H9 (cell line): ENCODE measurements around the gene LDB1. TPM values are rescaled to one million over a fixed set of nuclear protein-coding genes. Genes with fewer than 3 reads are reported as not detected.

Source experiments
- DNase-seq: peaks from one replicate; pipeline ENCODE4 v3.0.0-alpha.2; 2017
- H2AFZ ChIP-seq: one replicate; pipeline ENCODE4 v1.6.1; 2013; ENCODE audit warnings: mild to moderate bottlenecking, low read length, control low read depth, moderate library complexity
- H2AK5ac ChIP-seq: 2 replicates; pipeline ENCODE4 v1.6.1; 2013; ENCODE audit warnings: low read length, control low read depth, mixed read lengths; ENCODE audit not compliant: insufficient read length
- H2BK120ac ChIP-seq: one replicate; pipeline ENCODE4 v1.6.1; 2013; ENCODE audit warnings: low read depth, mild to moderate bottlenecking, low read length, control low read depth, inconsistent platforms; ENCODE audit not compliant: poor library complexity, severe bottlenecking
- H2BK12ac ChIP-seq: 2 replicates; pipeline ENCODE4 v1.6.1; 2013; ENCODE audit warnings: low read length, control low read depth, mixed read lengths, low read depth; ENCODE audit not compliant: insufficient read length
- H2BK15ac ChIP-seq: 2 replicates; pipeline ENCODE4 v1.6.1; 2013; ENCODE audit warnings: low read depth, low read length, control low read depth
- H2BK20ac ChIP-seq: one replicate; pipeline ENCODE4 v1.6.1; 2013; ENCODE audit warnings: low read depth, mild to moderate bottlenecking, low read length, control low read depth, inconsistent platforms; ENCODE audit not compliant: poor library complexity, severe bottlenecking
- H2BK5ac ChIP-seq: 2 replicates; pipeline ENCODE4 v1.6.1; 2013; ENCODE audit warnings: low read length, control low read depth, mixed read lengths; ENCODE audit not compliant: insufficient read length
- H3K14ac ChIP-seq: 2 replicates; pipeline ENCODE4 v1.6.1; 2013; ENCODE audit warnings: low read length, control low read depth; ENCODE audit not compliant: insufficient read depth
- H3K18ac ChIP-seq: 2 replicates; pipeline ENCODE4 v1.6.1; 2013; ENCODE audit warnings: low read depth, mild to moderate bottlenecking, mixed read lengths, low read length, control low read depth; ENCODE audit not compliant: insufficient read length
- H3K23ac ChIP-seq: 2 replicates; pipeline ENCODE4 v1.6.1; 2013; ENCODE audit warnings: low read length, control low read depth, mixed read lengths, low read depth; ENCODE audit not compliant: insufficient read length
- H3K23me2 ChIP-seq: 2 replicates; pipeline ENCODE4 v1.6.1; 2013; ENCODE audit warnings: low read depth, mild to moderate bottlenecking, mixed read lengths, low read length, control low read depth; ENCODE audit not compliant: insufficient read length, poor library complexity, severe bottlenecking
- H3K27ac ChIP-seq: 2 replicates; pipeline ENCODE4 v1.5.1; 2013; ENCODE audit warnings: low read length, control low read depth, mixed read lengths, low read depth; ENCODE audit not compliant: insufficient read length
- H3K27me3 ChIP-seq: 2 replicates; pipeline ENCODE4 v1.6.1; 2013; ENCODE audit warnings: low read length, control low read depth, inconsistent platforms; ENCODE audit not compliant: insufficient read depth
- H3K4ac ChIP-seq: 2 replicates; pipeline ENCODE4 v1.6.1; 2013; ENCODE audit warnings: low read depth, mild to moderate bottlenecking, control low read depth, inconsistent platforms, low read length, moderate library complexity
- H3K4me1 ChIP-seq: 2 replicates; pipeline ENCODE4 v1.6.1; 2013; ENCODE audit warnings: low read length, control low read depth, inconsistent platforms; ENCODE audit not compliant: insufficient read depth
- H3K4me2 ChIP-seq: 2 replicates; pipeline ENCODE4 v1.6.1; 2013; ENCODE audit warnings: low read length, control low read depth, mixed read lengths; ENCODE audit not compliant: insufficient read length, insufficient read depth
- H3K56ac ChIP-seq: 2 replicates; pipeline ENCODE4 v1.6.1; 2013; ENCODE audit warnings: low read depth, mild to moderate bottlenecking, mixed read lengths, low read length, control low read depth; ENCODE audit not compliant: insufficient read length
- H3K79me1 ChIP-seq: 2 replicates; pipeline ENCODE4 v1.6.1; 2013; ENCODE audit warnings: low read depth, mild to moderate bottlenecking, moderate library complexity, low read length, control low read depth, inconsistent platforms; ENCODE audit not compliant: insufficient read depth, poor library complexity, severe bottlenecking
- H3K79me2 ChIP-seq: 2 replicates; pipeline ENCODE4 v1.6.1; 2013; ENCODE audit warnings: low read length, control low read depth, inconsistent platforms; ENCODE audit not compliant: insufficient read depth
- H3K9ac ChIP-seq: 2 replicates; pipeline ENCODE4 v1.6.1; 2013; ENCODE audit warnings: low read length, control low read depth, mixed read lengths; ENCODE audit not compliant: insufficient read length; ENCODE audit errors: extremely low read depth
- H3K9me3 ChIP-seq: one replicate; pipeline ENCODE4 v1.6.1; 2013; ENCODE audit warnings: low read depth, low read length, inconsistent platforms; ENCODE audit not compliant: control insufficient read depth
- H3T11ph ChIP-seq: one replicate; pipeline ENCODE4 v1.6.1; 2013; ENCODE audit warnings: mild to moderate bottlenecking, low read length, control low read depth, inconsistent platforms
- H4K20me1 ChIP-seq: one replicate; pipeline ENCODE4 v1.6.1; 2013; ENCODE audit not compliant: control insufficient read depth, insufficient read length, insufficient read depth
- H4K5ac ChIP-seq: 2 replicates; pipeline ENCODE4 v1.6.1; 2013; ENCODE audit warnings: low read depth, mild to moderate bottlenecking, mixed read lengths, low read length, control low read depth; ENCODE audit not compliant: insufficient read length
- H4K8ac ChIP-seq: replicated peaks from 2 replicates; pipeline ENCODE4 v1.6.1; 2013; ENCODE audit warnings: low read length, control low read depth, mixed read lengths, low read depth; ENCODE audit not compliant: insufficient read length
- H4K91ac ChIP-seq: 2 replicates; pipeline ENCODE4 v1.6.1; 2013; ENCODE audit warnings: low read depth, mild to moderate bottlenecking, moderate library complexity, mixed read lengths, low read length, control low read depth; ENCODE audit not compliant: insufficient read length
- H3K27ac Mint-ChIP-seq, 3 experiments: 2 replicates in 2 of 3; 3 replicates in 1 of 3; pipeline ENCODE4 v1.8.0; 2020 to 2021; ENCODE audit warnings: mixed read lengths in 3 of 3, mild to moderate bottlenecking in 1 of 3, moderate library complexity in 1 of 3
- H3K27me3 Mint-ChIP-seq: 2 replicates; pipeline ENCODE4 v1.8.0; 2021; ENCODE audit warnings: low read depth, mild to moderate bottlenecking, moderate library complexity, mixed read lengths
- H3K36me3 Mint-ChIP-seq, 3 experiments: 2 replicates in 2 of 3; 3 replicates in 1 of 3; pipeline ENCODE4 v1.8.0; 2020 to 2021; ENCODE audit warnings: low read depth in 3 of 3, mixed read lengths in 3 of 3; ENCODE audit not compliant: insufficient read depth in 1 of 3
- H3K4me1 Mint-ChIP-seq, 2 experiments: 2 replicates each; pipeline ENCODE4 v1.8.0; 2020; ENCODE audit warnings: mixed read lengths in 2 of 2
- H3K4me3 Mint-ChIP-seq, 2 experiments: 2 replicates in 1 of 2; 3 replicates in 1 of 2; pipeline ENCODE4 v1.8.0; 2020 to 2021; ENCODE audit warnings: mild to moderate bottlenecking in 2 of 2, mixed read lengths in 2 of 2, moderate library complexity in 1 of 2
- H3K9me3 Mint-ChIP-seq, 2 experiments: 2 replicates in 1 of 2; 3 replicates in 1 of 2; pipeline ENCODE4 v1.8.0; 2020; ENCODE audit warnings: mild to moderate bottlenecking in 2 of 2, mixed read lengths in 2 of 2, moderate library complexity in 1 of 2
- CTCF ChIP-seq: fragments of 200-600 bp; sonication (generic); conservative IDR thresholded peaks from 3 replicates; pipeline ENCODE4 v1.8.0; 2021; ENCODE audit warnings: antibody characterized with exemption, mild to moderate bottlenecking
- WGBS: extraction: QIAGEN DNeasy Blood & Tissue Kit; methylation state at CpG from one replicate; pipeline ENCODE4 v1.1.7; 2013; ENCODE audit warnings: missing lambda C conversion rate, low lambda C conversion rate, mixed read lengths; ENCODE audit not compliant: insufficient read length; ENCODE audit errors: extremely low coverage; 5-methylcytosine and 5-hydroxymethylcytosine counted together
- total RNA-seq: library from RNA; stranded (reverse); gene quantifications from 2 replicates; pipeline ENCODE4 v1.2.1, GENCODE V29; 2021

Gene LDB1
- total RNA-seq, 1 experiment from 2014 or later, result 80.5 TPM

GRCh38 chr10:102064868-102065560 lies 55.2 kb downstream of the LDB1 start, which contains the start of gene HPS6:
TSS of gene HPS6 (plus strand) at chr10:102065349. CDS start at chr10:102065475, 126 bp downstream.
- Histone ChIP-seq H3K4me1 (no peaks in the 10 kb centered on the region), H3K27me3 (no peaks in the 10 kb centered on the region), H2BK12ac (no peak within 1 kb of the TSS), H3K14ac (peak within 1 kb of the TSS; percentile 8; the same call in 1 of the 2 replicates), H3K23me2 (peaks cover 9% of the 10 kb centered on the region), H4K8ac (no peak within 1 kb of the TSS), H4K91ac (no peak within 1 kb of the TSS), H2BK20ac (no peak within 1 kb of the TSS), H2BK5ac (no peak within 1 kb of the TSS), H4K5ac (no peak within 1 kb of the TSS), H3K79me1 (peaks cover 3% of the 10 kb centered on the region), H3K18ac (no peak within 1 kb of the TSS), H3K23ac (no peak within 1 kb of the TSS), H3K9ac (peak within 1 kb of the TSS; percentile 73), H3K9me3 (no peaks in the 10 kb centered on the region), H2AK5ac (no peak within 1 kb of the TSS), H4K20me1 (no peaks in the 10 kb centered on the region), H3K4ac (no peak within 1 kb of the TSS), H3K79me2 (no peaks in the 10 kb centered on the region; the same call in 1 of the 2 replicates), H2BK15ac (no peak within 1 kb of the TSS), H3K4me2 (peak within 1 kb of the TSS; percentile 82), H2BK120ac (no peak within 1 kb of the TSS), H2AFZ (peak within 1 kb of the TSS; percentile 41), H3T11ph (no peak within 1 kb of the TSS), H3K27ac (no peak within 1 kb of the TSS), H3K56ac (no peak within 1 kb of the TSS)
- Mint-ChIP-seq H3K4me3 (peak within 1 kb of the TSS; percentile 76 to 86), H3K27ac (peak within 1 kb of the TSS in 2 of 3 experiments; percentile 6 to 53; a peak in 2 of 7 replicates), H3K4me1 (peaks cover 15 to 17% of the 10 kb centered on the region in 2 experiments), H3K9me3 (no peaks in the 10 kb centered on the region), H3K27me3 (peaks cover 18% of the 10 kb centered on the region), H3K36me3 (no peaks in the 10 kb centered on the region)
- DNase-seq, result peak; percentile 73
- WGBS, result no CpG with 5 or more reads among the region's 61 CpGs
- TF ChIP-seq CTCF, result no peak
